ENCODE results near the gene CRY1.

Gene CRY1

GRCh38 chr12:106976668-106977067 lies 116.7 kb downstream of the CRY1 start:
- TF ChIP-seq MYC (IDR thresholded peaks at IDR 0.05; ENCODE audit: low read depth, low read length): no peak
- TF ChIP-seq CTCF (IDR thresholded peaks at IDR 0.05; ENCODE audit: low read depth, low read length): no peak
- TF ChIP-seq MAX (IDR thresholded peaks at IDR 0.05; ENCODE audit: low read depth, low read length): no peak
- no peak for TF ChIP-seq POLR2A (IDR thresholded peaks at IDR 0.05; ENCODE audit: extremely low read depth, insufficient read length)
- DNase-seq (ENCODE audit: low read depth): no peak
- H3K4me3 ChIP-seq (ENCODE audit: low read depth, low read length): no peak overlapping the region

GRCh38 chr12:106975993-106976658 lies 117.2 kb downstream of the CRY1 start:
- DNase-seq (ENCODE audit: low read depth): no peak
- no peak overlapping the region for H3K4me3 ChIP-seq (ENCODE audit: low read depth, low read length)
- no peak for TF ChIP-seq MYC (IDR thresholded peaks at IDR 0.05; ENCODE audit: low read depth, low read length)
- no peak for TF ChIP-seq POLR2A (IDR thresholded peaks at IDR 0.05; ENCODE audit: extremely low read depth, insufficient read length)
- no peak for TF ChIP-seq CTCF (IDR thresholded peaks at IDR 0.05; ENCODE audit: low read depth, low read length)
- TF ChIP-seq MAX (IDR thresholded peaks at IDR 0.05; ENCODE audit: low read depth, low read length): no peak

GRCh38 chr12:106975098-106975497 lies 118.3 kb downstream of the CRY1 start:
- no peak for DNase-seq (ENCODE audit: low read depth)
- no peak overlapping the region for H3K4me3 ChIP-seq (ENCODE audit: low read depth, low read length)
- no peak for TF ChIP-seq MAX (IDR thresholded peaks at IDR 0.05; ENCODE audit: low read depth, low read length)
- TF ChIP-seq POLR2A (IDR thresholded peaks at IDR 0.05; ENCODE audit: extremely low read depth, insufficient read length): no peak
- TF ChIP-seq CTCF (IDR thresholded peaks at IDR 0.05; ENCODE audit: low read depth, low read length): no peak
- TF ChIP-seq MYC (IDR thresholded peaks at IDR 0.05; ENCODE audit: low read depth, low read length): no peak

DNA sequence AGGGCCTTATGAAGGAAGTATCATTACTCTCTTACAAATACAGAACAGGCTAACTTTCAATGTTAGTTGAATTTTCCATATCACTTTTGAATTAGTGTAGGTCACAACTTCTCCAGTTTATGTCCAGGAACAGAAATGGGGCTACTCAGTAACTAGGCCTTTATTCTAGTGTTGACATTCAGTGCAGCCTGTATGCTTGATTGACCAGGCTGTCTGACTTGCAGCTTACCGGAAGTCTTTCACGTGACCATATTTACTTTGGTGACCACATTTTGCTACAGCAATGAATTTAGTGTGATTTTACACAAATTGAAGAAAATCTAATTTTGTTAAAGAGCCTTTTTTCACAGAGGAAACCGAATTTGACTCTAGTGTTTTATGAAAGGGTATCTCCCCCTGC lies 118.8 kb downstream of the CRY1 start:
- TF ChIP-seq POLR2A (IDR thresholded peaks at IDR 0.05; ENCODE audit: extremely low read depth, insufficient read length) (no peak), MYC (IDR thresholded peaks at IDR 0.05; ENCODE audit: low read depth, low read length) (no peak), MAX (IDR thresholded peaks at IDR 0.05; ENCODE audit: low read depth, low read length) (no peak), CTCF (IDR thresholded peaks at IDR 0.05; ENCODE audit: low read depth, low read length) (no peak)
- DNase-seq (ENCODE audit: low read depth): no peak
- no peak overlapping the region for H3K4me3 ChIP-seq (ENCODE audit: low read depth, low read length)

- TF ChIP-seq MYC (IDR thresholded peaks at IDR 0.05; ENCODE audit: low read depth, low read length) (no peak), MAX (IDR thresholded peaks at IDR 0.05; ENCODE audit: low read depth, low read length) (no peak), POLR2A (IDR thresholded peaks at IDR 0.05; ENCODE audit: extremely low read depth, insufficient read length) (no peak), CTCF (IDR thresholded peaks at IDR 0.05; ENCODE audit: low read depth, low read length) (no peak)
- no peak for DNase-seq (ENCODE audit: low read depth)
- no peak overlapping the region for H3K4me3 ChIP-seq (ENCODE audit: low read depth, low read length)
These were observed 119.8 kb downstream of the CRY1 start for GRCh38 chr12:106973545-106973944.

Data from NB4 (cell line).